Nephron progenitor cell (in vitro differentiated cells): ENCODE results near the gene BBS1.
"Not testable (repeated sequence)": the region's sequence is repeated elsewhere in the genome, so short reads cannot be mapped to it uniquely, and the experiment has no call there.

Source experiments
- DNase-seq: peaks from one replicate; pipeline ENCODE4 v3.0.0; 2021
- H3K27ac Mint-ChIP-seq: 2 replicates; pipeline ENCODE4 v1.8.0; 2021; ENCODE audit warnings: mild to moderate bottlenecking, moderate library complexity, mixed read lengths
- H3K27me3 Mint-ChIP-seq: 2 replicates; pipeline ENCODE4 v1.8.0; 2021; ENCODE audit warnings: mild to moderate bottlenecking, low read depth, mixed read lengths; ENCODE audit not compliant: poor library complexity
- H3K36me3 Mint-ChIP-seq: 2 replicates; pipeline ENCODE4 v1.8.0; 2021; ENCODE audit warnings: low read depth, mixed read lengths
- H3K4me1 Mint-ChIP-seq: 2 replicates; pipeline ENCODE4 v1.8.0; 2021; ENCODE audit warnings: mixed read lengths
- H3K4me3 Mint-ChIP-seq: 2 replicates; pipeline ENCODE4 v1.8.0; 2021; ENCODE audit warnings: mild to moderate bottlenecking, moderate library complexity, mixed read lengths
- H3K9me3 Mint-ChIP-seq: 2 replicates; pipeline ENCODE4 v1.8.0; 2021; ENCODE audit warnings: mild to moderate bottlenecking, moderate library complexity, mixed read lengths
- CTCF ChIP-seq: fragments of 200-600 bp; sonication (generic); IDR thresholded peaks from 2 replicates; pipeline ENCODE4 v1.5.0; 2021; ENCODE audit warnings: antibody characterized with exemption

The BBS1 gene

GRCh38 chr11:66570079-66570849 lies 59.8 kb downstream of the BBS1 start:
- peaks cover 20% of the 10 kb centered on the region for H3K9me3 Mint-ChIP-seq
- no peak for DNase-seq
- H3K27ac Mint-ChIP-seq, result peak overlapping the region; percentile 36
- no peak for TF ChIP-seq CTCF
- H3K4me1 Mint-ChIP-seq, result peaks cover 20% of the 10 kb centered on the region
- peaks cover 16% of the 10 kb centered on the region for H3K27me3 Mint-ChIP-seq
- peaks cover 10% of the 10 kb centered on the region for H3K36me3 Mint-ChIP-seq
- no peak overlapping the region for H3K4me3 Mint-ChIP-seq

- no peak for DNase-seq
- H3K4me1 Mint-ChIP-seq, result peaks cover 25% of the 10 kb centered on the region
- no peak for TF ChIP-seq CTCF
- H3K27ac Mint-ChIP-seq, result no peak overlapping the region
- peaks cover 25% of the 10 kb centered on the region for H3K9me3 Mint-ChIP-seq
- peaks cover 18% of the 10 kb centered on the region for H3K27me3 Mint-ChIP-seq
- H3K36me3 Mint-ChIP-seq, result peaks cover 10% of the 10 kb centered on the region
- H3K4me3 Mint-ChIP-seq, result no peak overlapping the region
Observed at GRCh38 chr11:66570850-66571180, 60.4 kb downstream of the BBS1 start.

- DNase-seq, result peak; percentile 88
- Mint-ChIP-seq H3K9me3 (peaks cover 28% of the 10 kb centered on the region), H3K27me3 (peaks cover 29% of the 10 kb centered on the region), H3K4me3 (no peak overlapping the region), H3K4me1 (peaks cover 44% of the 10 kb centered on the region), H3K36me3 (peaks cover 5% of the 10 kb centered on the region), H3K27ac (no peak overlapping the region)
- peak; percentile 70 for TF ChIP-seq CTCF
Observed at GRCh38 chr11:66579017-66579606, 68.7 kb downstream of the BBS1 start.

GRCh38 chr11:66580803-66581202 lies 70.4 kb downstream of the BBS1 start:
- no peaks in the 10 kb centered on the region for H3K36me3 Mint-ChIP-seq
- DNase-seq, result no peak
- peak overlapping the region; percentile 4 for H3K27ac Mint-ChIP-seq
- H3K4me1 Mint-ChIP-seq, result peaks cover 33% of the 10 kb centered on the region
- H3K27me3 Mint-ChIP-seq, result peaks cover 23% of the 10 kb centered on the region
- H3K9me3 Mint-ChIP-seq, result peaks cover 25% of the 10 kb centered on the region
- no peak for TF ChIP-seq CTCF
- H3K4me3 Mint-ChIP-seq, result no peak overlapping the region

GRCh38 chr11:66581261-66581660 lies 70.8 kb downstream of the BBS1 start:
- TF ChIP-seq CTCF, result no peak
- no peaks in the 10 kb centered on the region for H3K36me3 Mint-ChIP-seq
- H3K27me3 Mint-ChIP-seq, result peaks cover 23% of the 10 kb centered on the region
- peaks cover 30% of the 10 kb centered on the region for H3K4me1 Mint-ChIP-seq
- no peak overlapping the region for H3K4me3 Mint-ChIP-seq
- DNase-seq, result no peak
- H3K9me3 Mint-ChIP-seq, result peaks cover 29% of the 10 kb centered on the region
- peak overlapping the region; percentile 4 for H3K27ac Mint-ChIP-seq

- H3K36me3 Mint-ChIP-seq, H3K4me3 Mint-ChIP-seq, DNase-seq: not testable (repeated sequence)
- Mint-ChIP-seq H3K27me3 (peaks cover 26% of the 10 kb centered on the region), H3K27ac (peak overlapping the region; percentile 79), H3K9me3 (peaks cover 41% of the 10 kb centered on the region), H3K4me1 (peaks cover 24% of the 10 kb centered on the region)
Observed at GRCh38 chr11:66582565-66583147, 72.2 kb downstream of the BBS1 start.
